GM18909 (cell line): ENCODE data around the gene ARPC5L.
A peak's percentile ranks its signal among the peaks of the same experiment; 100 is the strongest.

Experiments used
- ATAC-seq: cut with Tn5 transposase; IDR thresholded peaks from one replicate; pipeline ENCODE4 v1.9.1; 2021; ENCODE audit warnings: mild to moderate bottlenecking; ENCODE audit not compliant: unreplicated experiment, poor library complexity

Gene ARPC5L

GRCh38 chr9:124860582-124861341 lies 1.2 kb upstream of the ARPC5L start:
- ATAC-seq: no peak

DNA sequence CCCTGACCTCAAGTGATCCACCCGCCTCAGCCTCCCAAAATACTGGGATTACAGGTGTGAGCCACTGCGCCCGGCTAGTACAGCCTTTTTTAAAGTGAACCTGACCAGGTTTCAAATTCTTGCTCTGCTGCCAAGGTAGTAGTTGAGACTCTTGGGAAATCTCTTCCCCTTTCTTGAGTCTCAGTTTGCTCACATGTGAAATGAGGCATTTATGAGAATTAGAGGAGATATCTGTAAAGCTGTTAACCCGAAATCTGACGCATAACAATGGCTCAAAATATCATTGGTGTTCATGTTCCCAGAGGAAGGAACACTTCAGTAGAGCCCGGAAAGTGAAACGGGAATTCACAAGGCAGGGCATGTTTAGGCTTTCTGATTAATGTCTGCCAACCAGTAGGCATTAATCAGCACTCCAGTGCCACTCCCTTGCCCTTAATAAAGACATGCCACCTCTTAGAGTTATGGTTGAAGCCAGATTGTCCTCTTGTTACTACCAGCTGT lies 1.5 kb downstream of the ARPC5L start:
- ATAC-seq: no peak

- peak; percentile 77 for ATAC-seq
Measured at GRCh38 chr9:124868511-124869465, 6.9 kb downstream of the ARPC5L start.

GRCh38 chr9:124869466-124869985 lies 7.6 kb downstream of the ARPC5L start:
- peak; percentile 17 for ATAC-seq

DNA sequence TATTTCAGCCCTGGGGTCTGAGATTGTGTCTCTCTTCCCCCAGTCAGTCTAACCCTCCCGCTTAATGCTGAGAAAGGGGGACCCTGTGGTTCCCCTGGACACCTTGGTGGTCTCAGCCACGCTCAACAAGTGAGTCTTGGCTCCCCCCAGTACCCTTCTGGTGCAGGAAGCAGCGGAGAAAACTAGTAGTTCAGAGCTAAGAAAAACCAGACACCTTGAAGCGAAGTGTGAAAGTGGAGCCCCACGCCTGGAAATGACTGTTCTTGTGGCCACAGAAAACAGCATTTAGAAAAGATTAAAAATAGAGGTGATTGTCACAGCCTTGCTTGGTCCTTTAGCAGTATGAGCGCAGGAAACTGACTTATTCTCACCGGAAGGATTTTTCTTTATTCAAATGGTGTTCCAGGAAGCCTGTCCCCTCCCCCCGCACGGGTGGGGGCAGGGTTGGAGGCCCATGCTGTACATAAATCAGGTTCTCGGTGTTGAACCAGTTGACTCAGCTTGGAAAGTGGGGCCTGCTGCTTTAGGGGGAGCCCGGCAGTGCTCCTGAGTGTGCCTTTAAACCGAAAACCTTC lies 8.1 kb downstream of the ARPC5L start:
- ATAC-seq: peak; percentile 31

- no peak for ATAC-seq
Measured at GRCh38 chr9:124870723-124871122, 8.8 kb downstream of the ARPC5L start.

DNA sequence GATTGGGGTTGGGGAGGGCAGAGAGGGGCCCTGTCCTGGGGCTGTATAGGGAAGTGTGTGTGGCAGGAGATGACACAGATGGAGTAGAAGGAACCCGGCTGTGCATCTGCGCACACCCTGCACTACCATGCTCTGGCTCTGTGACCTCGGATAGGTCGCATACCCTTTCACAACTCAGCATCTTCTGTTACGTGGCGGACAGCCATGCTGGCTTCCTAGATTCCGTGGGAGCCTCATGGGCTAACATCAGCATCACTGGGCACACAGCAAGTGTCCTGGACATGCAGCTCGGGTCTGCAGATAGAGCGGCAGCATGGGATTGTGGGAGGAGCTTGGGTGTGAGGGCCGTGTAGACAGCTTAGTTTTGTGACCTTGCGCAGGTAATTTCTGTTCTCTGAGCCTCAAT lies 9.2 kb downstream of the ARPC5L start:
- no peak for ATAC-seq

DNA sequence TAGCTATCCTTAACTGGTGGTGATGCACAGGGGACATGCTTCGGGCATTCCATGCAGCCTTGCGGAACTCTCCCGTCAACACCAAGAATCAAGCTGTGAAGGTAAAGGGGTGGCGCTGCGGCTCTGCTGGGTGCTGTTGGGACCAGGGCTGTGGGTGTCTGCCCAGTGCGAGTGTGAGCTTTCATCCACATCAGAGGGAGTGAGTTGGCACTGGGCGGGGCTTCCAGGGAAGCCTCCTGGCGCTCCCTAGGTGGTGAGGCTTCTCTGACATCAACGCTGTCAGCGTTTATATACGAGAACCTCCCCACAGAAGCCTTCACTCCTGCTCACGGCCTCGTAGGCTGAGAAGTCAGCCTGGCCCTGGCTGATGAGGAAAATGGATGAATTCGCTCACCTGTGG lies 11.7 kb downstream of the ARPC5L start:
- ATAC-seq: no peak

DNA sequence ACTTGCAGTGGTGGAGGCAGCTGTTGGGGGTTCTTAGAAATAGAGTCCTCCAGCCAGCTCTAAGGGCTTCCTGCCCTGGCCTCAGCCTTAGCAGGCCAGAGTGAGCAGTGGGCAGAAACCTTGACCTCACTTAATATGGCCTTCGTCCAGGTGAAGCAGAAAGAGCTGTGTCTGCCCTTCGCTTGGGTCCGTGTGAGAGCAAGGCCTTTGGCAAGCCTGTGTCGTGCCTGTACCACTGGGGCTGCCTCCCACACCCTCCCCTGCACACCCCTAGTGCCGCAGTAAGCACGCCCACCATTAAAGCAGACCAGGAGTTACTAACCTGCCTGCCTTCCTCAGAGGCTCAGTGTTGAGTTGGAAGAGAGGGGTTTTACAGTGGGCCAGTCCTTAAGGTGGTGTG lies 13.6 kb downstream of the ARPC5L start:
- ATAC-seq: no peak

- no peak for ATAC-seq
Measured at GRCh38 chr9:124877021-124877782, 15.3 kb downstream of the ARPC5L start.

- ATAC-seq: no peak
Measured at GRCh38 chr9:124878021-124878420, 16.1 kb downstream of the ARPC5L start.

- ATAC-seq: no peak
Measured at GRCh38 chr9:124878518-124878917, 16.6 kb downstream of the ARPC5L start.

DNA sequence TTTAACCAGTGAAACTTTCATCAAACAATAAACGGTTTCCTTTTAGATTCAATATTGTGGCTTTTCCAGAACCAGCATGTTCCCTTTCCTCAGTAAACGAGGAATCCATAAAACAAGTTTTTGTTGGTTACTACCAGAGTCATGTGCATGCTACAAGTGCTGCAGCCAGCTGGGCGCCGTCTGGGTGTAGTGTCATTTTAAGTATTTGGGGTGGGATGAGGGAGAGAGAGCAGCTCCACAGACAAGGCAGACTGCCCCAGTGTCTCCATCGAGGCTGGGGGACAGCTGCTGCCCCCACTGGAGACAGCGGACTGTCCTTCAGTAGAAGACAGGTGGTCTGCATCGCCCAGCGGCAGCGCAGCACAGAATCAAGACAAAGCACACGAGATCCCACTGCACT lies 17.3 kb downstream of the ARPC5L start:
- no peak for ATAC-seq

DNA sequence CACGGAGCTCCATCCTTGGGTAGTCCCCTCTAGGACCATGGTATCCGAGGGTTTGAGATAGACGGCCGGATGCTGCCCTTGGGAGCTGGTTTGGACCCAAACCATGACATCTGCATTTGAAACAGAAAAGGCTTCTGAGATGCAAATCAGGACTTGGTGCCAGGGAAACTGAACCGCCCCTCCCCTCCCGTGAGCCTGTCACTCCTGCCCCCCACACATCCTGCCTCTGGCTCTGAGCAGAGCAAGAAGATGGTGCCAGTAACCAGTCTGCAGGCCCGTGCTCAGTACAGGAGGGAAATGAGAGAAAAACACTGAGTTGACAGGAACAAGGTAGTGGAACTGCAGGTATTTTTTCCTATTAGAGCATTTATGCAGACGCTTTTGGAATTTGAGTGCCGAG lies 18.6 kb downstream of the ARPC5L start:
- ATAC-seq: no peak

- no peak for ATAC-seq
Measured at GRCh38 chr9:124881138-124881743, 19.3 kb downstream of the ARPC5L start.

GRCh38 chr9:124882231-124882630 lies 20.3 kb downstream of the ARPC5L start:
- no peak for ATAC-seq

DNA sequence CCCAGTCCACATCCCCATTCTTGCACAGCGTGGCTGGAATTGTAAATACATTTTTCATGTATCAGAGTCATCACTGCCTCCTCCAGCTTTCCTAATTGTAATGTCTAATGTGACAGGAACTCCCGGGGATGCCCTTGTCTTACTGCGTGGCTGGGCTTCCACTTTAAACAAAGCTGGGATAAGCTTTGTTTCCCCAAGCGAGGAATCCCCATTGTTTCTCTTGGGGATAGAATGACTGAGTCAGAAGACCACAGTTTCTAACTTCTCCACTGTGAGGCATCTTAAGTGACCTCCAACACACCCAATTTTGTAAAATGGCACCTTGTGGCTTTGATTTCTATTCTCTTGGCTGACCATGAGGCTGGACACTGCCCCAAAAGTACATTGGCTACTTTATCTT lies 22.4 kb downstream of the ARPC5L start:
- ATAC-seq: no peak

DNA sequence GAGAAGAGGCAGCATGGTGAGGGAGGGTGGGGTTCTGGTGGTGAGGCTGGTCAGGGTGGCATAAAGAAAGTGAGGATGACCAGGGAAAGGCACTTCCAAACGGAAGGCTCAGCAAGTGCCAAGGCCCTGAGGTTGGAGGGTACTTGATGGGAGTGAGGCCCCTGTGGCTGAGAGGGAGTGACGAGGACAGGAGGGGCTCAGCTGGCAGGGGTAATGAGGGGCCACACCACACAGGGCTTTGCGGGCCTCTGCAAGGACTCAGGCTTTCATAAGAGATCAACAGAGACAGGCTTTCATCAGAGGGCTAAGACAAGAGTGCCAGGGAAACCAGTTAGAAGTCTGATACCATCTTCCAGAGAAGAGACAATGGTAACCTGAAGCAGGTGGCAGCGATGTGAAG lies 23.6 kb downstream of the ARPC5L start:
- ATAC-seq: no peak

DNA sequence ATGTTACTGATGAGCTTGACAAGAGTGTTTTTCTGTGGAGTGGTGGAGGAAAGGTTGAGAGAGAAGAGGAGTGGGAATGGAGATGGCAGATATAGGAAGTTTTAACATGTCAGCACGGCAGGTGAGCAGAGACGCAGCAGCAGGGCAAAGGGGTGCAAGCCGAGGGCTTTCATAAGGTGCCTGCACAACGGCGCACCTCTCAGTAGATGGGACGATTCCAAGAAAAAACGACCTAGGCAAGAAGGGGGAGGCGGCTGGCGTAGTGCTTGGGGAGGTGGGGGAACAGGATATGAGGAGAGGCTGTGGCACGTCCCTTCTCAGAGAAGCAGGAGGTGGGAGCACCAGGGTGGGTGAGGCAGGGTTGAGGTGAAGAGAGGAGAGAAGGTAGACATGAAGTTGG lies 24.5 kb downstream of the ARPC5L start:
- no peak for ATAC-seq
